Endothelial cell of umbilical vein (primary cell): ENCODE results near the gene GFOD1. TPM values are rescaled to one million over a fixed set of nuclear protein-coding genes. Genes with fewer than 3 reads are reported as not detected.

ENCODE experiments used
- BruUV-seq: library from RNA; stranded (reverse); fragments of 400-500 nt; replicated peaks from 2 replicates; lab custom pipeline; 2021; lab: Mats Ljungman, UMichigan
- CTCF ChIA-PET: fragments of 300-600, 350-600 bp; sonication (Branson Sonifier 250); formaldehyde crosslinking; loops from one replicate; lab custom pipeline; 2021; ENCODE audit warnings: antibody characterized with exemption, inconsistent platforms; lab: Charles Lee
- POLR2A ChIA-PET: fragments of 300-600, 350-600 bp; sonication (Branson Sonifier 250); formaldehyde crosslinking; loops from one replicate; lab custom pipeline; 2021; ENCODE audit warnings: antibody characterized with exemption, inconsistent platforms; lab: Charles Lee
- DNase-seq: peaks from one replicate; pipeline ENCODE4 v3.0.0-alpha.2; 2011; ENCODE audit warnings: low read depth, low spot score
- FAIRE-seq: peaks from 2 replicates; lab custom pipeline; 2011; peaks lifted over from hg19 to GRCh38; lab: Jason Lieb, UNC
- H2AFZ ChIP-seq: 2 replicates; pipeline ENCODE4 v1.6.0; 2012; ENCODE audit warnings: low read depth, low read length, control low read depth, inconsistent platforms
- H3K27ac ChIP-seq: 2 replicates; pipeline ENCODE4 v1.5.1; 2011; ENCODE audit warnings: low read depth, mild to moderate bottlenecking, control low read depth, low read length, moderate library complexity; ENCODE audit not compliant: insufficient read depth
- H3K27me3 ChIP-seq, 2 experiments: 2 replicates each; pipeline versions ENCODE4 v1.6.0 to v1.6.1; 2011; ENCODE audit warnings: low read length in 2 of 2, mixed read lengths in 1 of 2; ENCODE audit not compliant: control insufficient read depth in 2 of 2, insufficient read depth in 2 of 2
- H3K36me3 ChIP-seq, 2 experiments: 2 replicates in 1 of 2; 3 replicates in 1 of 2; pipeline ENCODE4 v1.5.1; 2011; ENCODE audit warnings: low read length in 2 of 2, mild to moderate bottlenecking in 1 of 2, moderate library complexity in 1 of 2; ENCODE audit not compliant: control insufficient read depth in 2 of 2, insufficient read depth in 2 of 2; ENCODE audit errors: extremely low read depth in 1 of 2
- H3K4me1 ChIP-seq: 3 replicates; pipeline ENCODE4 v1.5.1; 2011; ENCODE audit warnings: mild to moderate bottlenecking, low read length; ENCODE audit not compliant: control insufficient read depth, insufficient read depth; ENCODE audit errors: extremely low read depth
- H3K4me2 ChIP-seq: 2 replicates; pipeline ENCODE4 v1.6.1; 2011; ENCODE audit warnings: low read length, control low read depth, mixed read lengths; ENCODE audit not compliant: insufficient read depth
- H3K4me3 ChIP-seq, 3 experiments: fragments of 200-600 bp in 1 of 3; sonication (generic), shearing (Covaris generic) in 1 of 3; replicated peaks in 1 of 3; 2 replicates each; pipeline ENCODE4 v1.5.1; 2011 to 2016; ENCODE audit warnings: control low read depth in 3 of 3, low read length in 3 of 3, mild to moderate bottlenecking in 2 of 3, inconsistent platforms in 1 of 3, low read depth in 1 of 3, moderate library complexity in 1 of 3; ENCODE audit not compliant: insufficient read depth in 1 of 3
- H3K79me2 ChIP-seq: 2 replicates; pipeline ENCODE4 v1.6.0; 2012; ENCODE audit warnings: low read length, inconsistent platforms; ENCODE audit not compliant: control insufficient read depth, insufficient read depth
- H3K9ac ChIP-seq: replicated peaks from 2 replicates; pipeline ENCODE3; 2011; ENCODE audit warnings: low read length, control low read depth; ENCODE audit not compliant: insufficient read depth; ENCODE audit errors: extremely low read depth
- H3K9me1 ChIP-seq: replicated peaks from 3 replicates; pipeline ENCODE4 v1.6.0; 2011; ENCODE audit warnings: mild to moderate bottlenecking, low read length; ENCODE audit not compliant: control insufficient read depth, insufficient read depth; ENCODE audit errors: extremely low read depth
- H3K9me3 ChIP-seq: replicated peaks from 2 replicates; pipeline ENCODE4 v1.5.1; 2012; ENCODE audit warnings: low read length, inconsistent platforms; ENCODE audit not compliant: control insufficient read depth, insufficient read depth
- H4K20me1 ChIP-seq: replicated peaks from 2 replicates; pipeline ENCODE3; 2011; ENCODE audit warnings: mild to moderate bottlenecking, low read length; ENCODE audit not compliant: control insufficient read depth, insufficient read depth; ENCODE audit errors: extremely low read depth
- EZH2 ChIP-seq: IDR thresholded peaks from 2 replicates; pipeline ENCODE4 v1.6.1; 2012; ENCODE audit warnings: borderline replicate concordance, low read depth, mild to moderate bottlenecking, moderate library complexity, low read length, inconsistent platforms; ENCODE audit not compliant: severe bottlenecking
- FOS ChIP-seq: IDR thresholded peaks from 2 replicates; pipeline ENCODE4 v1.6.1; 2011; ENCODE audit warnings: mild to moderate bottlenecking, low read length, moderate library complexity, borderline replicate concordance; ENCODE audit not compliant: insufficient read depth
- GATA2 ChIP-seq: IDR thresholded peaks from 2 replicates; pipeline ENCODE4 v1.7.0; 2011; ENCODE audit warnings: low read depth, mild to moderate bottlenecking, moderate library complexity, mixed read lengths, low read length; ENCODE audit not compliant: insufficient read length, insufficient read depth
- JUN ChIP-seq: IDR thresholded peaks from 2 replicates; pipeline ENCODE4 v1.6.1; 2011; ENCODE audit warnings: borderline replicate concordance, low read depth; ENCODE audit not compliant: insufficient read length, insufficient read depth
- MYC ChIP-seq: IDR thresholded peaks from one replicate; pipeline ENCODE4 v1.6.1; 2011; ENCODE audit warnings: mild to moderate bottlenecking, low read depth, low read length
- POLR2A ChIP-seq: IDR thresholded peaks from 2 replicates; pipeline ENCODE4 v1.6.1; 2012; ENCODE audit warnings: low read depth, mild to moderate bottlenecking, control low read depth, low read length
- POLR2AphosphoS5 ChIP-seq: IDR thresholded peaks from 2 replicates; pipeline ENCODE4 v1.6.1; 2012; ENCODE audit warnings: low read depth, mild to moderate bottlenecking, control low read depth, low read length, moderate library complexity; ENCODE audit not compliant: insufficient read depth
- dilution Hi-C: fragments of 300-500 bp; cut with MboI; formaldehyde crosslinking; loops from one replicate; pipeline ENCODE4 v1.15.0; 2019; ENCODE audit warnings: low sequenced_read_pairs; ENCODE audit not compliant: extremely low pct_ligation_motif_present
- intact Hi-C: fragments of 100-400 bp; cut with micrococcal nuclease; formaldehyde crosslinking; loops from one replicate; pipeline ENCODE4 v1.10.0; 2022
- polyA plus RNA-seq, 4 experiments: library from polyadenylated mRNA; depleted of rRNA in 3 of 4; stranded (reverse) in 3 of 4; unstranded in 1 of 4; fragments of >200 nt; gene quantifications; 2 replicates each; pipeline versions ENCODE4 v1.2.1 to v1.2.3, GENCODE V29; 2011 to 2012; ENCODE audit warnings: missing spikeins in 1 of 4
- total RNA-seq: library from RNA; stranded (reverse); gene quantifications from 2 replicates; pipeline ENCODE4 v1.2.3, GENCODE V29; 2021
- TF ChIP-seq, protein P1 (sequence below): IDR thresholded peaks from 2 replicates; pipeline ENCODE4 v1.6.1; 2011; ENCODE audit not compliant: insufficient read depth, insufficient read length
- TF ChIP-seq, protein P2 (sequence below), 2 donors: IDR thresholded peaks; 1 replicate in 1 of 2; 2 replicates in 1 of 2; pipeline ENCODE4 v1.5.1; 2011; ENCODE audit warnings: low read length in 2 of 2, mild to moderate bottlenecking in 2 of 2, moderate library complexity in 2 of 2, control low read depth in 1 of 2, inconsistent platforms in 1 of 2, low read depth in 1 of 2; ENCODE audit not compliant: insufficient read depth in 1 of 2; ENCODE audit errors: extremely low read depth in 1 of 2

Gene GFOD1
- total and polyA plus RNA-seq, 2 donors (not counting 3 experiments of a cell fraction or from before 2014, with no cell fraction given) = 12.1 to 24.1 TPM

DNA sequence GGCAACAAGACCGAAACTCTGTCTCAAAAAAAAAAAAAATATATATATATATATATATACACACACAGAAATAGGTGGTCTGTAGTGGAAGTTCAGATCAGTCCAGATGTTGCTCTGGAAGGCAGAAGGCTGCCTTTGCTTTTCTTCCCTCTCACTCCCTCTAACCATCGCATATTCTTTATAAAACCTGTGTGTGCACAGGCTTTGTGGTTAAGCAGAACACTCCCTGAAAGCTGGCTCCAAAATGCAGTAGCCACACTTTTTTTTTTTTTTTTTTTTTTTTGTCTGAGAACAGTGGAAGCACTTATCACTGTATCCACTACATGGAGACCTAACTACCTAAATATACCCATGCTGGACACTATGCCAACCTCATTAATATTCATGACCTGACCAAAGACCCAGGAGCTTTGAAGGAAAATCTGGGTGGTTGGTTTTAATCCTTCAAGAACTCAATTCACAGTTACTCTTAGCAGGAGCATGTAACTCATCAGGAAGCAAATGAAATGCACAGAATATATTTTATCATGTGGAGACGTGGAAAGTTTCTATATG is 20.0 kb upstream of the GFOD1 start:
- Histone ChIP-seq H4K20me1 (no peaks in the 10 kb centered on the region), H3K27ac (no peak overlapping the region), H2AFZ (no peak overlapping the region), H3K4me1 (peaks cover 16% of the 10 kb centered on the region), H3K27me3 (no peaks in the 10 kb centered on the region), H3K9me3 (no peaks in the 10 kb centered on the region), H3K79me2 (no peaks in the 10 kb centered on the region), H3K9me1 (no peaks in the 10 kb centered on the region), H3K4me3 (no peak overlapping the region), H3K4me2 (no peak overlapping the region), H3K36me3 (no peaks in the 10 kb centered on the region), H3K9ac (no peak overlapping the region)
- no peak for DNase-seq
- intact Hi-C loops = no loop called here
- ChIA-PET CTCF (interaction anchor here (0.9 kb wide), 1 partner anchor 68 kb away, joined by 4 read pairs; no protein-coding TSS in a partner anchor), POLR2A (no interaction called here)
- no TSS peak for BruUV-seq
- TF ChIP-seq EZH2 = no peak
- dilution Hi-C loops = no loop called here
- no peak for FAIRE-seq

DNA sequence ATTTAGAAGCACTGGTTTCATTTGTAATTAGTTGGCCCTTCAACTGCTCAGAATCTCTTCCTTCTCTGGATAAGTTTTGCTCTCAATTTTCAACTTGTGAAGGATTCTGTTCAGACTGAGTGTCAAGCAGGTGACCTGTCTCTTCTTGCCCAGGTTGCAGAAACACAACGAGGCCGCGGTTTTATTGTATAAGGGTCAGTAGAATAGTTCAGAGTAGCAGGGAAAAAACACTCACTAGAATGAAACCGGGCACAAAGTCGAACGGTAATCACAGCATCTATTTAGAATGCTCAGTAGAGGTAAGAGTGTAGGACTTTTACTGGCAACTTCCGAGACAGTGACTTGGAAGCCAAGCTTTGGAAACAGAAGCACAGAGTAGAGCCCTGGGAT is 17.9 kb upstream of the GFOD1 start:
- no peak overlapping the region for H3K27ac ChIP-seq
- intact Hi-C loops = no loop called here
- H4K20me1 ChIP-seq = no peaks in the 10 kb centered on the region
- dilution Hi-C loops = no loop called here
- no peaks in the 10 kb centered on the region for H3K79me2 ChIP-seq
- H3K9ac ChIP-seq = no peak overlapping the region
- H3K9me3 ChIP-seq = no peaks in the 10 kb centered on the region
- TF ChIP-seq MYC (no peak), FOS (no peak), POLR2A (no peak), JUN (no peak), POLR2AphosphoS5 (no peak), GATA2 (no peak), EZH2 (no peak)
- TF ChIP-seq, protein P1, sequence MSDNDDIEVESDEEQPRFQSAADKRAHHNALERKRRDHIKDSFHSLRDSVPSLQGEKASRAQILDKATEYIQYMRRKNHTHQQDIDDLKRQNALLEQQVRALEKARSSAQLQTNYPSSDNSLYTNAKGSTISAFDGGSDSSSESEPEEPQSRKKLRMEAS = no peak
- TF ChIP-seq, protein P2, sequence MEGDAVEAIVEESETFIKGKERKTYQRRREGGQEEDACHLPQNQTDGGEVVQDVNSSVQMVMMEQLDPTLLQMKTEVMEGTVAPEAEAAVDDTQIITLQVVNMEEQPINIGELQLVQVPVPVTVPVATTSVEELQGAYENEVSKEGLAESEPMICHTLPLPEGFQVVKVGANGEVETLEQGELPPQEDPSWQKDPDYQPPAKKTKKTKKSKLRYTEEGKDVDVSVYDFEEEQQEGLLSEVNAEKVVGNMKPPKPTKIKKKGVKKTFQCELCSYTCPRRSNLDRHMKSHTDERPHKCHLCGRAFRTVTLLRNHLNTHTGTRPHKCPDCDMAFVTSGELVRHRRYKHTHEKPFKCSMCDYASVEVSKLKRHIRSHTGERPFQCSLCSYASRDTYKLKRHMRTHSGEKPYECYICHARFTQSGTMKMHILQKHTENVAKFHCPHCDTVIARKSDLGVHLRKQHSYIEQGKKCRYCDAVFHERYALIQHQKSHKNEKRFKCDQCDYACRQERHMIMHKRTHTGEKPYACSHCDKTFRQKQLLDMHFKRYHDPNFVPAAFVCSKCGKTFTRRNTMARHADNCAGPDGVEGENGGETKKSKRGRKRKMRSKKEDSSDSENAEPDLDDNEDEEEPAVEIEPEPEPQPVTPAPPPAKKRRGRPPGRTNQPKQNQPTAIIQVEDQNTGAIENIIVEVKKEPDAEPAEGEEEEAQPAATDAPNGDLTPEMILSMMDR (IDR thresholded peaks at IDR 0.05; ENCODE audit: extremely low read depth in 1 of 2, insufficient read depth in 1 of 2, low read depth in 1 of 2, low read length in 2 of 2) = no peak
- no TSS peak for BruUV-seq
- H3K4me1 ChIP-seq = peaks cover 13% of the 10 kb centered on the region
- CTCF ChIA-PET = interaction anchor here (0.9 to 1.7 kb wide), 3 partner anchors 11 to 33 kb away, joined by 3 to 5 read pairs (median 4); no protein-coding TSS in a partner anchor
- H3K9me1 ChIP-seq = no peaks in the 10 kb centered on the region
- no peak overlapping the region for H3K4me2 ChIP-seq
- FAIRE-seq (no peak), DNase-seq (no peak)
- no peak overlapping the region for H2AFZ ChIP-seq
- H3K36me3 ChIP-seq = no peaks in the 10 kb centered on the region
- no peaks in the 10 kb centered on the region for H3K27me3 ChIP-seq
- no peak overlapping the region for H3K4me3 ChIP-seq
- POLR2A ChIA-PET = no interaction called here
